ENCODE results near the gene MYBL2.

DNA sequence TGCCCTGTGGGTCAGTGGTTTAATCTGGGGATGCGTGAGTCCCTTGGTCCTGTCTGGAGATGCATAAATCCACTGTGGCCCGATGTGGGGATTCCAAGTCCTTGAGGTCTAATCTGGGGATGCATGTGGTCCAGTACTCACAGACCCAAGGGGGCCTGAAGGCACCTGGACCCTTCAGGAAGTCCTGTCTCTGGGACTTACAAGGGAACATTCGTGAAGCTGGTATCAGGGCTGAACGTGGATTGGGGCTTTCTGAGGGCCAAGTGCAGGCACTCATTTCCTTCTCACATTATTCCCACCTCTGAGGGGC, 85.1 kb downstream of the MYBL2 start:
- no peak for TF ChIP-seq CTCF (tag by site-specific recombination; IDR thresholded peaks at IDR 0.05)
- TF ChIP-seq, protein P1, sequence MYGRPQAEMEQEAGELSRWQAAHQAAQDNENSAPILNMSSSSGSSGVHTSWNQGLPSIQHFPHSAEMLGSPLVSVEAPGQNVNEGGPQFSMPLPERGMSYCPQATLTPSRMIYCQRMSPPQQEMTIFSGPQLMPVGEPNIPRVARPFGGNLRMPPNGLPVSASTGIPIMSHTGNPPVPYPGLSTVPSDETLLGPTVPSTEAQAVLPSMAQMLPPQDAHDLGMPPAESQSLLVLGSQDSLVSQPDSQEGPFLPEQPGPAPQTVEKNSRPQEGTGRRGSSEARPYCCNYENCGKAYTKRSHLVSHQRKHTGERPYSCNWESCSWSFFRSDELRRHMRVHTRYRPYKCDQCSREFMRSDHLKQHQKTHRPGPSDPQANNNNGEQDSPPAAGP (tag by site-specific recombination; IDR thresholded peaks at IDR 0.05): no peak
